ENCODE measurements around the gene CORO1C.
"Not testable (repeated sequence)": the region's sequence is repeated elsewhere in the genome, so short reads cannot be mapped to it uniquely, and the experiment has no call there.

Gene CORO1C

DNA sequence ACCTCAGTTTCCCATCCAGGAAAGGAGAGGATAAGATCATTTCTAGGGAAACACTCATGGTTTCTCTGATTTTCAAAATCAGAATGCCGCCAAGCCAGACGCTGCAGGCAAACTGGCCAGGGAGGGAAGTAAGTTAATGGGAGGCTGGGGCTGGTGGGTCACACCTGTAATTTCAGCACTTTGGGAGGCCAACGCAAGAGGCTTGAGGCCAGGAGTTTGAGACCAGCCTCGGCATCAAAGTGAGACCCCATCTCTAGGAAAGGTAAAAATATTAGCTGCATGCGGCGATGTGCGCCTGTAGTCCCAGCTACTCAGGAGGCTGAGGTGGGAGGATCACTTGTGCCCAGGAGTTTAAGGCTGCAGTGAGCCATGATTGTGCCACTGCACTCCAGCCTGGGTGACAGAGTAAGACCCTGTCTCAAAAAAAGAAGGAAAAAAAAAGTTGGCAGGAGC lies 98.2 kb downstream of the CORO1C start:
- DNase-seq (ENCODE audit: low read depth): no peak

DNA sequence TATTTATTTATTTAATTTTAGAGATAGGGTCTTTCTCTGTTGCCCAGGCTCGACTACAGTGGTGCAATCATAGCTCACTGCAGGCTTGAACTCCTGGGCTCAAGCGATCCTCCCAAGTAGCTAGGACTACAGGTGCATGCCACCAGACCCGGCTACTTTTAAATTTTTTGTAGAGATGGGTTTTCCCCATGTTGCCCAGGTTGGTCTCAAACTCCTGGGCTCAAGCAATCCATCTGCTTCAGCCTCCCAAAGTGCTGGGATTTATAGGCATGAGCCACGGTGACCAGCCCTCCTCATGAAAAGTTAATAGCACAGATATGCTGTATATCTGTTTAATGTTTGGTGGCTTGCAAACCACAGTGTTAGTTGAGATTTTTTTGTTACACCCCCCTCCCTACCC lies 100.1 kb downstream of the CORO1C start:
- DNase-seq (ENCODE audit: low read depth): not testable (repeated sequence)

GRCh38 chr12:108630481-108631207 lies 100.7 kb downstream of the CORO1C start:
- DNase-seq (ENCODE audit: low read depth): peak; percentile 68

GRCh38 chr12:108629824-108630476 lies 101.4 kb downstream of the CORO1C start:
- DNase-seq (ENCODE audit: low read depth): peak; percentile 82

- no peak for DNase-seq (ENCODE audit: low read depth)
These were observed 102.2 kb downstream of the CORO1C start for GRCh38 chr12:108629151-108629550.

GRCh38 chr12:108627134-108627920 lies 104.0 kb downstream of the CORO1C start:
- DNase-seq (ENCODE audit: low read depth): no peak

- no peak for DNase-seq (ENCODE audit: low read depth)
These were observed 106.1 kb downstream of the CORO1C start for GRCh38 chr12:108625228-108625627.

GRCh38 chr12:108623577-108623976 lies 107.7 kb downstream of the CORO1C start:
- DNase-seq (ENCODE audit: low read depth): no peak

DNA sequence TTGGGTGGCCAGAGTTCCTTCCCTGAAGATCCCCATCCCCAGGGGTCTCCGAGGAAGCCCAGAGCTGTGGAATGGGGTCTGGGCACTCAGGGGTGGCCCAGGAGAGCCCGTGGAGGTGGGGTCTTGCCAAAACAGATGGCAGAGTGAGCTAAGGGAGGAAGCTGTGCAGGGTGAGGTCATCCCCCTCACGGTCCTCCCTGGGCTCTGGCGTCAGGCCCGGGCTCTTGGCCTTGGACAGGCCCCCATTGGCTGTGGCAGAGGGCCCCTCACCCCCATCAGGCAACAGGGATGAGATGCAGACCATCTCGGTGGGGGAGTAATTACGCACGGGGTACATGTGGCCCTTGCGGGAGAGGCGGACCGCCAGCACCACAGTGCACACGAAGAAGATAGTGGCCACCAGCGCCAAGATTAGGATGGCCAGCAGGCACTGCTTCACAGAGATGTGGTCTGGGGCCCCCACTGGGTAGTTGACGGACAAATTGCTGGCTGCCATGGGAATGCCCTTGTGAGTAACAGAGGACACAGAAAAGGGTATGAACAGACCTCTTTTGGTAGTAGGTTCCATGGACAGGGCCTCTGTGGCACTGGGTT lies 108.3 kb downstream of the CORO1C start:
- no peak for DNase-seq (ENCODE audit: low read depth)

DNA sequence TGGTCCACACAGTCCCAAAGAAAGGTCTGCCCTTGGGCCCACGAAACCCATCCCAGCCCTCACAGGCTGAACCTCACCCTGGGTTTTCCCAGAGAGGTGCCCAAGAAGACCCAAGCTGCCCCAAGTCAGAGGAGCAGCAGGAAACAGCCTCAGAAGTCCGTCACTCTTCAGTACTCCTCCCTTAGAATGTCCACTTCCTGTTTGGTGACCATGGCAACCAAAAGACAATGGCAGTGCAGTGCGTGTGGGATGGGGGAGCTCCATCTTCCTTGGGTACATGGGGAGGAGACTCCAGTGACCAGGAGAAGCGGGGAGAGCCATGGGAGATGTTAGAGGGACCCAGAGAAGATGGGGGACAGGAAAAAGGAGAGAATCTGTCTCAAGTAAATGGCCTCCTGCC lies 108.9 kb downstream of the CORO1C start:
- no peak for DNase-seq (ENCODE audit: low read depth)

DNA sequence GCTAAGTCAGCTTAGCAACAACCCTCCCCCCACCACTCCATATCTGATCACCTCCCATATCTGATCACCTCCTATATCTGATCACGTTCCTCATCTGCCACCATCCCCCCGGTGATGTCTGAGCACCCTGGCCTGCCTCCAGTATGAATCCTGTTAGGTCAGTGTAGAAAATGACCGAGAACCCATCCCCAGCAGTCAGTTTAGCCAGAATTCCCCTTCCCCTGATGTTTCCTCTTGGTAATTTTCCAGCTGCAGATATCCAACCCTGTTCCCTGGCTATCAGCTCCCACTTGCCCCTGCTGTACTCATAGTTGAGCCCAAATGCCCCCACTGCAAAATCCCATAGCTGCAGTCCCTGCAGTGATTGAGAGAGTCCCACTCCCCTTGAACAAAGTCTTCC lies 110.2 kb downstream of the CORO1C start:
- no peak for DNase-seq (ENCODE audit: low read depth)

DNA sequence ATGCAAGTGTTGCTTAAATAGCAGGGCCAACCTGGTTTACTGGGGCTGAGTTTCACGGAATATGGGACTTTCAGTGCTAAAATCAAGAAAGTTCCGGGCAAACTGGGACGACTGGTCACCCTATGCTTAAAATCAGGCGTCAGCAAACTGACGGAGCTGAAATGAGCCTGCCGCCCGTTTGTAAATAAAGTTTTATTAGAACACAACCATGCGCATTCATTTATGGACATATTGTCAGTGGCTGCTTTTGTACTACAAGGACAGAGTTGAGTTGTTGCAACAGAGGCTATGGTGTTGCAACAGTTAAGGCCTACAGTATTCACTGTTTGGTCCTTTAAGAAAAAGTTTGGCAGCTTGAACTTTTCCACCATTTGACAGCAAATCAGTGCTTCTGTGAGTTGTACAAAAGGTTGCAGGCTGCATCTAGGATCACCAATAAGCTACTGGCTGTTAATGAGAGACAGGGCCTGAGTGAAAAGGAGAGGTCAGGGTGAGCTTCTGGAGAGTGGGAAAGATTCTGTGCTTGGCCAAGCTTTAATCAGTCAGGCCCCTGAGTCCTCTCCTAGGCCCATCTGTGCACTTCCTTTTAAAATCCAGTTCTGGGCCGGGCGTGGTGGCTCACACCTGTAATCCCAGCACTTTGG lies 111.0 kb downstream of the CORO1C start:
- no peak for DNase-seq (ENCODE audit: low read depth)

- DNase-seq (ENCODE audit: low read depth): no peak
These were observed 111.8 kb downstream of the CORO1C start for GRCh38 chr12:108619369-108620160.

DNA sequence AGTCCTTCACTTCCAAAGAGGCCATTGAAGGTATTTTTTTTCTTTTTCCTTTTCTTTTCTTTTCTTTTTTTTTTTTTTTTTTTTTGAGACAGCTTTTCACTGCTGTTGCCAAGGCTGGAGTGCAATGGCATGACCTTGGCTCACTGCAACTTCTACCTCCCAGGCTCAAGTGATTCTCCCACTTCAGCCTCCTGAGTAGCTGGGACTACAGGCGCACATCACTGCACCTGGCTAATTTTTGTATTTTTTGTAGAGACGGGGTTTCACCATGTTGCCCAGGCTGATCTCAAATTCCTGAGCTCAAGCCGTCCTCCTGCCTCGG lies 112.4 kb downstream of the CORO1C start:
- not testable (repeated sequence) for DNase-seq (ENCODE audit: low read depth)

DNA sequence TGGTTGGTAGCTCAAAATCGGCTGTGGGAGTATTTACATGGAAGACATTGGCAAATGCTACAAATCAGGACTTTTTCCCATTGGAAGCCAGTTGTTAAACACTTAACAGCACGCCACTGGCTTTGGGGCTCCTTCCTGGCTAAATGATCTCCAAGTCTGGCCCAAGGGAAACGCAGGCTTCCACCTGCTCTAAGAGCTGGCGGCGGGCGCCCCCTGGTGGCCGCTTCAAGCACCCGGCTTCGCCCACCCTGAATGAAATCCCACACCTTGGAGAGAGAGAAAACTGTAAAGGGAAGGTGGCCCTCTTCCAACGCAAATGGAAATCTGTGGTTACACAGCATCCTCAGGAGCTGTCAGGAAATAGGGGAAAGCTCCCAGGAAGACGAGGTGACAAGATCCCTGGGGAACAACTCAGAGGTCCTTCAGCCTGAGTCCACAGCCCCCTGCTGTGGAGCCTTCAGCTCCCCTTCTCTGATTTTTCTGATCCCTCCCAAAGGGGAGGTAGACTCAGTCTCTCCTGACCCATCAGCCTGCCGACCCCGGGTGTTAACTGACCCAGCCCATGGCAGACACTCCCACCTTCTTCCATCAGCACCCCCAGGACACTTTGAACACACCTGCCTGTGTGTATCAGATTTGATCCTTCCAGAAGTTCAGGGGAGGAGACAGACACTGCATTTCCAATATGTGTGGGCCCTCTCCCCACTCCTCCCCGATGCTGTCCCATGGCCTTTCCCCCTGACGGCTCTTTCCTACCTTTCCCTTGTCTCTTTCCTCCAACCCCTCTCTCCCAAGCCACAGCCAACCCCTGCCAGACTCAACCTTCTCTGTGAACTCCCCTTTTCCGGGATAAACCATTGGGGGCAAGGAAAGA lies 113.0 kb downstream of the CORO1C start:
- DNase-seq (ENCODE audit: low read depth): no peak

DNA sequence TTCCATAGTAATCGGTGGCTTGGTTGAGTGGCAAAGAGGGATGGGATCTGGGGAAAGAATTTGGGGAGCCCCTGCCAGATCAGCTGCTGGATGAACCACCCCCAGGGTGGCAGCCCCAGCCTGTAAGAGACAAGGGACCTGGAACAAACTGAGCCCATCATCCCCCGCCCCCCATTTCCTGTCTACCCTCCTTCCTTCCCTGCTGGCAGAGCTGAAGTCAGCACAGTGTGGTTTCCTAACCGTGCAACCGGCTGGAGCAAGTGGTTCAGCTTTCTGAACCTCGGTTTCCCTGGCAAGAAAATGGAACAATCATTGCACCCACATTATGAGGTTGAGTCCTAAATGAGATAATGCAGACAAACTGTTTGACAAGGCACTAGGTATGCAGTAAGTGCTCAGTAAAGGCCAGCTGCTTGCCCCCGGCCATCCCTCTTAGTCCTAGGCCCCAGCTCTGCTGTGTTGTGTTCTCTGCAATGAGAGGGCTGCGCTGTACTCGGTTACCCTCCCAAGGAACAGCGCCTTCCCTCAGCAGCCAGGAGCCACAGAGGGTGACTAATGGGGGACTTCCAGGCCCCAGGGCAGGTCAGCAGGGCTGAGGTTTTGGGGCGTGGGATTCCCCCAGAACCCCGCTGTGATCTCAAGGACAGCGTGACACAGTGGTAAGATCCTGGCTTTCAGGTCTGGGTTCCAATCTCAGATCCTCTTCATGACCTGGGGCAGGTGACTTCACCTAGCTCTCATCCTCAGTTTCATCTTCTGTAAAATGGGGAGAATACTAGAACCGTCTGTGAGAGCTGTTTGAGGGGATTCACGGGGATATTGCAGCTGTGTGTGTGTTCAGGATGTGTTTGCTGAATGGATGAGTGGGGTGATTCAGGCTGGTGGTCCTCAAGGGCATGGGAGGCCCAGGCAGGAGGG lies 114.1 kb downstream of the CORO1C start:
- DNase-seq (ENCODE audit: low read depth): no peak

DNA sequence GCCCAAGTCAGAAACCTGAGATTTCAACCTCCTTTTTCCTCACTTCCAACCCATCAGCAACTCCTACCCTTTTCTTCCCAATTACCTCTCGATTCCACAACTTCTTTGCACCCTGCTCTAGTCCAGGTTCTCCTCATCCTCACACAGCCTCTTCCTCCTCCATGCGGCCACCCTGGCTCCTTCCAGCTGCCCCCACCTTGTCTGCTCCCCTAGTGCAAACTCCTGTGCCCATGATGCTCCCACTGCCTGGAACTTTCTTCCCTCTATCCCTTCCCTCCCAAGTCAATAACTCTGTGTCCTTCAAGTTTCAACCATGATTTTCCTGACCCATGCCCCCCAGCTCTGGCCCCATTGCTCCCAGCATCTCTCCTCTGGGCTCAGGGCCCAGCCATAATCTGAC lies 115.0 kb downstream of the CORO1C start:
- no peak for DNase-seq (ENCODE audit: low read depth)

- no peak for DNase-seq (ENCODE audit: low read depth)
These were observed 115.4 kb downstream of the CORO1C start for GRCh38 chr12:108615918-108616317.

DNA sequence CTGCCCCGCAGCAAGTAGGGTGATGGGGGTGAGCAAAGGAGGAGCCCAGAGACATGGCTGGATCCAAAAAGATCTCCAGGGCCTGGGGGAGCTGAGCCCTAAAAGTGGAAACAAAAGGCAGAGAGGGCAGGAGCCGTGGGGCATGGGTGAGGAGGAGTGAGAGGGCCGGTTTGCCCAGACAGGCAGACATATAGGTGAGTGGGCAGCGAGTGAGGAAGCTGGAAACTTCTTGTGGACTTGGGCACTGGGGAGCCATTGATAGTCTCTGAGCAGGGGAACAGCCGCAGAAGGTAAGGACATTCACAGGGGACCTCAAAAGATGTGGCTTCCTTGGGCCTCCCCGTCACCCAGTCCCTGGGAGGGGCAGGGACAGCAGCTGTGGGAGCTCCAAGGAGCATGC lies 116.7 kb downstream of the CORO1C start:
- DNase-seq (ENCODE audit: low read depth): no peak

Measured in HS-5 (cell line).